Measurements from ENCODE around the gene HMGCL. TPM values are rescaled to one million over a fixed set of nuclear protein-coding genes. Genes with fewer than 3 reads are reported as not detected.
A peak's percentile ranks its signal among the peaks of the same experiment; 100 is the strongest.

Gene HMGCL
- total and polyA plus RNA-seq, 2 of the 13 experiments (the other 11 are each of a cell fraction or from before 2014, with no cell fraction given) = 21.3 to 41.4 TPM

GRCh38 chr1:23825076-23825761, at the start of gene HMGCL (continued):
- TF ChIP-seq TIGD3 (CRISPR knock-in tag; IDR thresholded peaks at IDR 0.05; ENCODE audit: borderline replicate concordance) = no peak
- TF ChIP-seq ZNF280D (CRISPR knock-in tag; IDR thresholded peaks at IDR 0.05) = no peak
- TF ChIP-seq MTF1 (CRISPR knock-in tag; IDR thresholded peaks at IDR 0.05) = peak; percentile 70; the same call in 1 of the 2 replicates
- no peak for TF ChIP-seq STAT6 (CRISPR knock-in tag; IDR thresholded peaks at IDR 0.05; ENCODE audit: borderline replicate concordance)
- TF ChIP-seq BCL3 (CRISPR knock-in tag; IDR thresholded peaks at IDR 0.05) = peak; percentile 65; the same call in 1 of the 2 replicates
- no peak for TF ChIP-seq CEBPG (CRISPR knock-in tag; IDR thresholded peaks at IDR 0.05)
- peak; percentile 90 for TF ChIP-seq GABPB1 (CRISPR knock-in tag; IDR thresholded peaks at IDR 0.05)
- peak; percentile 63; the same call in 1 of the 2 replicates for TF ChIP-seq MEF2D (CRISPR knock-in tag; IDR thresholded peaks at IDR 0.05)
- TF ChIP-seq NONO (IDR thresholded peaks at IDR 0.05) = no peak
- TF ChIP-seq NONO (CRISPR knock-in tag; conservative IDR thresholded peaks at IDR 0.05) = no peak; the same call in 1 of the 2 replicates
- no peak for TF ChIP-seq CEBPB (IDR thresholded peaks at IDR 0.05; ENCODE audit: borderline replicate concordance, low read depth, low read length)
- TF ChIP-seq BRCA1 (CRISPR knock-in tag; IDR thresholded peaks at IDR 0.05) = peak; percentile 74; the same call in 1 of the 2 replicates
- no peak for TF ChIP-seq HNRNPUL1 (IDR thresholded peaks at IDR 0.05; ENCODE audit: low read depth, low read length)
- TF ChIP-seq RBFOX2 (IDR thresholded peaks at IDR 0.05; ENCODE audit: low read depth, low read length) = peak; percentile 97
- TF ChIP-seq ZNF282 (IDR thresholded peaks at IDR 0.05; ENCODE audit: partially characterized antibody) = no peak
- TF ChIP-seq HMGXB3 (CRISPR knock-in tag; IDR thresholded peaks at IDR 0.05; ENCODE audit: borderline replicate concordance) = no peak
